Karpas-422 (cell line): ENCODE data around the gene ANGPTL2. TPM values are rescaled to one million over a fixed set of nuclear protein-coding genes. Genes with fewer than 3 reads are reported as not detected.
A peak's percentile ranks its signal among the peaks of the same experiment; 100 is the strongest.

Experiments used
- DNase-seq: peaks from one replicate; pipeline ENCODE4 v3.0.0-alpha.2; 2015
- H2AFZ ChIP-seq: fragments of 200-600 bp; sonication (generic); 2 replicates; pipeline ENCODE4 v1.6.1; 2014; ENCODE audit warnings: antibody characterized with exemption, low read length, mixed read lengths
- H3K27ac ChIP-seq: fragments of 200-600 bp; sonication (generic); 2 replicates; pipeline ENCODE4 v1.5.1; 2014; ENCODE audit warnings: mild to moderate bottlenecking, low read length, moderate library complexity
- H3K27me3 ChIP-seq: fragments of 200-600 bp; sonication (generic); 2 replicates; pipeline ENCODE4 v1.6.1; 2014; ENCODE audit warnings: low read length, mixed read lengths
- H3K36me3 ChIP-seq: fragments of 200-600 bp; sonication (generic); 2 replicates; pipeline ENCODE4 v1.6.1; 2014; ENCODE audit warnings: low read length, mixed read lengths; ENCODE audit not compliant: insufficient read depth
- H3K4me1 ChIP-seq: fragments of 200-600 bp; sonication (generic); 2 replicates; pipeline ENCODE4 v1.6.1; 2014; ENCODE audit warnings: mild to moderate bottlenecking, low read length, mixed read lengths
- H3K4me2 ChIP-seq: fragments of 200-600 bp; sonication (generic); 2 replicates; pipeline ENCODE4 v1.6.1; 2014; ENCODE audit warnings: low read length, low read depth, mild to moderate bottlenecking; ENCODE audit not compliant: poor library complexity, severe bottlenecking
- H3K4me3 ChIP-seq: fragments of 200-600 bp; sonication (generic); 2 replicates; pipeline ENCODE4 v1.5.1; 2014; ENCODE audit warnings: mild to moderate bottlenecking, antibody characterized with exemption, low read length, mixed read lengths
- H3K79me2 ChIP-seq: fragments of 200-600 bp; sonication (generic); 2 replicates; pipeline ENCODE4 v1.6.1; 2014; ENCODE audit warnings: mild to moderate bottlenecking, low read length, mixed read lengths
- H3K9ac ChIP-seq: fragments of 200-600 bp; sonication (generic); 2 replicates; pipeline ENCODE4 v1.6.0; 2014; ENCODE audit warnings: low read length
- H3K9me2 ChIP-seq: fragments of 200-600 bp; sonication (generic), shearing (Covaris generic); replicated peaks from 2 replicates; pipeline ENCODE4 v1.6.0; 2014; ENCODE audit warnings: mild to moderate bottlenecking, low read length, moderate library complexity; ENCODE audit not compliant: insufficient read depth
- H3K9me3 ChIP-seq: fragments of 300-700, 200-600 bp; sonication (generic); 2 replicates; pipeline ENCODE4 v1.6.1; 2014; ENCODE audit warnings: low read length, mixed read lengths
- H4K20me1 ChIP-seq: fragments of 200-600 bp; sonication (generic); 2 replicates; pipeline ENCODE4 v1.6.1; 2014; ENCODE audit warnings: mild to moderate bottlenecking, antibody characterized with exemption, low read length, low read depth; ENCODE audit not compliant: insufficient read depth
- total RNA-seq: library from RNA; depleted of rRNA; stranded (reverse); fragments of >200 nt; shearing (Covaris generic); gene quantifications from 2 replicates; pipeline ENCODE4 v1.2.3, GENCODE V29; 2014; ENCODE audit warnings: low replicate concordance

ANGPTL2 gene
- total RNA-seq, 1 experiment from 2014 or later, result not detected

GRCh38 chr9:127166651-127167524 lies 44.5 kb upstream of the ANGPTL2 start:
- Histone ChIP-seq H3K4me2 (peak overlapping the region; percentile 46), H3K79me2 (no peaks in the 10 kb centered on the region), H3K9me3 (no peaks in the 10 kb centered on the region), H3K27me3 (no peaks in the 10 kb centered on the region), H3K27ac (peak overlapping the region; percentile 49), H3K4me3 (no peak overlapping the region; the same call in 1 of the 2 replicates), H3K9me2 (no peaks in the 10 kb centered on the region), H3K4me1 (peaks cover 33% of the 10 kb centered on the region), H3K36me3 (no peaks in the 10 kb centered on the region), H2AFZ (no peak overlapping the region), H3K9ac (no peak overlapping the region), H4K20me1 (peaks cover 18% of the 10 kb centered on the region; the same call in 1 of the 2 replicates)
- peak; percentile 96 for DNase-seq

GRCh38 chr9:127166111-127166510 lies 43.7 kb upstream of the ANGPTL2 start:
- Histone ChIP-seq H3K27me3 (no peaks in the 10 kb centered on the region), H3K36me3 (no peaks in the 10 kb centered on the region), H3K9me3 (no peaks in the 10 kb centered on the region), H3K79me2 (no peaks in the 10 kb centered on the region), H3K4me2 (peak overlapping the region; percentile 46), H3K4me3 (0 out of 2 replicates have a peak overlapping the region, but pooled peaks have one; percentile 4), H4K20me1 (peaks cover 18% of the 10 kb centered on the region; the same call in 1 of the 2 replicates), H2AFZ (no peak overlapping the region), H3K27ac (peak overlapping the region; percentile 49), H3K4me1 (peaks cover 33% of the 10 kb centered on the region), H3K9ac (no peak overlapping the region), H3K9me2 (no peaks in the 10 kb centered on the region)
- DNase-seq, result peak; percentile 74

- Histone ChIP-seq H2AFZ (no peak overlapping the region), H3K79me2 (no peaks in the 10 kb centered on the region), H3K4me2 (peak overlapping the region; percentile 46), H4K20me1 (peaks cover 13% of the 10 kb centered on the region; the same call in 1 of the 2 replicates), H3K4me1 (peaks cover 29% of the 10 kb centered on the region), H3K36me3 (no peaks in the 10 kb centered on the region), H3K4me3 (no peak overlapping the region), H3K9me3 (no peaks in the 10 kb centered on the region), H3K27ac (no peak overlapping the region), H3K9ac (no peak overlapping the region), H3K9me2 (no peaks in the 10 kb centered on the region), H3K27me3 (no peaks in the 10 kb centered on the region)
- DNase-seq, result no peak
These were observed 42.7 kb upstream of the ANGPTL2 start for GRCh38 chr9:127165116-127165515.

- no peak for DNase-seq
- no peaks in the 10 kb centered on the region for H3K9me3 ChIP-seq
- peaks cover 29% of the 10 kb centered on the region for H3K4me1 ChIP-seq
- no peak overlapping the region for H3K27ac ChIP-seq
- peaks cover 13% of the 10 kb centered on the region; the same call in 1 of the 2 replicates for H4K20me1 ChIP-seq
- no peak overlapping the region for H2AFZ ChIP-seq
- H3K4me3 ChIP-seq, result no peak overlapping the region
- H3K9me2 ChIP-seq, result no peaks in the 10 kb centered on the region
- no peaks in the 10 kb centered on the region for H3K36me3 ChIP-seq
- no peak overlapping the region for H3K9ac ChIP-seq
- no peaks in the 10 kb centered on the region for H3K27me3 ChIP-seq
- no peak overlapping the region for H3K4me2 ChIP-seq
- H3K79me2 ChIP-seq, result no peaks in the 10 kb centered on the region
These were observed 41.0 kb upstream of the ANGPTL2 start for GRCh38 chr9:127163409-127163808.

- no peak overlapping the region for H3K9ac ChIP-seq
- H2AFZ ChIP-seq, result no peak overlapping the region
- peaks cover 29% of the 10 kb centered on the region for H3K4me1 ChIP-seq
- H3K27ac ChIP-seq, result no peak overlapping the region
- no peak for DNase-seq
- H3K79me2 ChIP-seq, result no peaks in the 10 kb centered on the region
- H3K27me3 ChIP-seq, result no peaks in the 10 kb centered on the region
- H3K36me3 ChIP-seq, result no peaks in the 10 kb centered on the region
- H4K20me1 ChIP-seq, result peaks cover 12% of the 10 kb centered on the region; the same call in 1 of the 2 replicates
- H3K4me3 ChIP-seq, result no peak overlapping the region
- no peaks in the 10 kb centered on the region for H3K9me2 ChIP-seq
- H3K9me3 ChIP-seq, result no peaks in the 10 kb centered on the region
- no peak overlapping the region for H3K4me2 ChIP-seq
These were observed 40.5 kb upstream of the ANGPTL2 start for GRCh38 chr9:127162864-127163365.

GRCh38 chr9:127162046-127162863 lies 39.8 kb upstream of the ANGPTL2 start:
- H3K4me1 ChIP-seq, result peaks cover 24% of the 10 kb centered on the region

GRCh38 chr9:127161081-127161624 lies 38.7 kb upstream of the ANGPTL2 start:
- DNase-seq, result no peak

More at GRCh38 chr9:127162046-127162863, 39.8 kb upstream of the ANGPTL2 start:
- no peaks in the 10 kb centered on the region for H3K27me3 ChIP-seq
- no peaks in the 10 kb centered on the region for H3K36me3 ChIP-seq
- no peak overlapping the region for H3K27ac ChIP-seq
- H3K9ac ChIP-seq, result no peak overlapping the region
- H3K9me3 ChIP-seq, result no peaks in the 10 kb centered on the region
- H4K20me1 ChIP-seq, result peaks cover 5% of the 10 kb centered on the region; the same call in 1 of the 2 replicates
- H3K4me2 ChIP-seq, result no peak overlapping the region
- H3K4me3 ChIP-seq, result no peak overlapping the region
- DNase-seq, result no peak
- no peaks in the 10 kb centered on the region for H3K79me2 ChIP-seq
- no peak overlapping the region for H2AFZ ChIP-seq
- H3K9me2 ChIP-seq, result no peaks in the 10 kb centered on the region

More at GRCh38 chr9:127161081-127161624, 38.7 kb upstream of the ANGPTL2 start:
- H3K4me2 ChIP-seq, result no peak overlapping the region
- no peak overlapping the region for H3K27ac ChIP-seq
- no peak overlapping the region for H2AFZ ChIP-seq
- no peaks in the 10 kb centered on the region for H3K79me2 ChIP-seq
- H3K9me3 ChIP-seq, result no peaks in the 10 kb centered on the region
- no peaks in the 10 kb centered on the region for H3K36me3 ChIP-seq
- H3K9me2 ChIP-seq, result no peaks in the 10 kb centered on the region
- H3K4me1 ChIP-seq, result peaks cover 13% of the 10 kb centered on the region
- no peak overlapping the region for H3K4me3 ChIP-seq
- no peak overlapping the region for H3K9ac ChIP-seq
- no peaks in the 10 kb centered on the region for H3K27me3 ChIP-seq
- peaks cover 3% of the 10 kb centered on the region; the same call in 1 of the 2 replicates for H4K20me1 ChIP-seq
